ENCODE measurements around the gene ACYP2.
"Not testable (repeated sequence)": the region's sequence is repeated elsewhere in the genome, so short reads cannot be mapped to it uniquely, and the experiment has no call there.

ACYP2 gene

DNA sequence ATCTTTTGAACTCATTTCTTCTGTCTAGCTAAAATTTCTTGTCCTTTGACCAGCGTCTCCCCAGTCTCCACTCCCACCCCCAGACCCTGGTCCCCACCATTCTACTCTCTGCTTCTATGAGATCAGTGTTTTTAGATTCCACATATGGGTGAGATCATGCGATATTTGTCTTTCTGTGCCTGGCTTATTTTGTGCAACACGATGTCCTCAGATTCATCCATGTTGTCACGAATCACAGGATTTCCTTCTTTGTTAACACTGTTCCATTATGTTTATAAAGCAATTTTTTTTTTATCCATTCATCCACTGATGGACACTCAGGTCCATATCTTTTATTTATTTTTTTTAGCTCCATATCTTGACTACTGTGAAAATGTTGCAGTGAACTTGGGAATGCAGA lies 16.0 kb upstream of the ACYP2 start:
- DNase-seq = no peak
- ATAC-seq = no peak

DNA sequence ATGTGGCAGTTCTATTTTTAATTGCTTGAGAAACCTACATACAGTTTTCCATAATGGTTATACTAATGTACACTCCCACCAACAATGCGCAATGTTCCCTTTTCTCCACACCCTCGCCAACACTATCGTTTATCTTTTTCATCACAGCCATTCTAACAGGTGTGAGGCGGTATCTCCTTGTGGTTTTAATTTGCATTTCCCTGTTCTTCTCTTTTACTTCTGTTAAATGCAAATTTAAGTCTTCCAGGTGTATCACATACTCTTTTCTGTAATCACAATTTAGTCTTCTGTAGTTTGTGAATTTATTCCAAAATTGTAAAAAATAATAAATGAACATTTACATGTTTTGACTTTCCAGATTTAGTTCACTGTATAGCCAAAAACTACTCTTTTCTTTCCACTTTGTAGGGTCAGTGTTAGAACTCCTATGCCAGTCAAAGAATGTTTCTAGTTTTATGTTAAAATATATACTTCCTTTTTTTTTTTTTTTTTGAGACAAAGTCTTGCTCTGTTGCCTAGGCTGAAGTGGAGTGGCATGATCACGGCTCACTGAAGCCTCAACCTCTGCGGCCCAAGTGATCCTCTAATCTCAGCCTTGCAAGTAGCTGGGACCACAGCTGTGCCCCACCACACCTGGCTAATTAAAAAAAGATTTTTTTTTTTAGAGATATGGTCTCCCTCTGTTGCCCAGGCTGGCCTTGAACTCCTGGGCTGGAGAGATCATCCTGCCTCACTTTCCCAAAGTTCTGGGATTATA lies 15.4 kb upstream of the ACYP2 start:
- DNase-seq (no peak), ATAC-seq (peak; percentile 26)

GRCh38 chr2:54100772-54101171 lies 14.6 kb upstream of the ACYP2 start:
- ATAC-seq = no peak
- DNase-seq = no peak

DNA sequence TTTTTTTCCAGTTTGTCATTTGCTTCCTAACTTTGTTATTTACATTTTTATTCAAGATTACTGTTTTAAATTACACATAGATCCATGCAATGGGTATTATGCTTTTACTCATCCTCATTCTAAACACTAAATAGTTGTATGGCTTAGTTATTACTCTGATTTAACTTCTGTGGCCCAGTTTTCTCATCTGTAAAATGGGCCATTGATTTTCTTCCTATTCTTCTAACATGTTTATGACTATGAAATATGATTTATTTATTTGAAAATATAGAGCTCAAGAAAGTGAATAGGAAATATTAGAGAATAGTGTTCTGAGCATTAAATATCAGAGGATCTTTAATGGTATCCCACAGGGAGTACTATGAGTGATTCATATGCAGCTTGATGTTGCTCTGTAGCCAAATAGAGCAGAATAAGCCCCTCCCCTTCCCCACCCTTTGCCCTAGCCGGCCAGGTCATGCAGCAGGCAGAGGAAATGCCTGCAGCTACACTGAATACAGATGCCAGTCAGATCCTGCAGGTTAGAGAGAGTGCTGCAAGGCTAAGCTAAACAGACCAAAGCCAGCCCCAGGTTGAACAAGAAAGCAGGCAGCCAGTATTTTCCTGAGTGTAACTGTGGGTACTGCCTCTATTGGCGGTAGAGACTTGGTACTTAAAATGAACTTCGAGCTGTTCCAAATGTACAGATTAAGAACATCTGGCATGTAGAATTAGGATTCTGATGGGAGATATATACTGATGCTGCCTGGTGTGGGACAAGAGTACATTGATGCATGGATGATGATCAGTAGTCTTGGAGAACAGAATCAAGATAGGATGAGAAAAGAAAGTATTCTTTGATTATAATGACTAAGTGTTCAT lies 11.7 kb upstream of the ACYP2 start:
- ATAC-seq (peak; percentile 85), DNase-seq (peak; percentile 42)

DNA sequence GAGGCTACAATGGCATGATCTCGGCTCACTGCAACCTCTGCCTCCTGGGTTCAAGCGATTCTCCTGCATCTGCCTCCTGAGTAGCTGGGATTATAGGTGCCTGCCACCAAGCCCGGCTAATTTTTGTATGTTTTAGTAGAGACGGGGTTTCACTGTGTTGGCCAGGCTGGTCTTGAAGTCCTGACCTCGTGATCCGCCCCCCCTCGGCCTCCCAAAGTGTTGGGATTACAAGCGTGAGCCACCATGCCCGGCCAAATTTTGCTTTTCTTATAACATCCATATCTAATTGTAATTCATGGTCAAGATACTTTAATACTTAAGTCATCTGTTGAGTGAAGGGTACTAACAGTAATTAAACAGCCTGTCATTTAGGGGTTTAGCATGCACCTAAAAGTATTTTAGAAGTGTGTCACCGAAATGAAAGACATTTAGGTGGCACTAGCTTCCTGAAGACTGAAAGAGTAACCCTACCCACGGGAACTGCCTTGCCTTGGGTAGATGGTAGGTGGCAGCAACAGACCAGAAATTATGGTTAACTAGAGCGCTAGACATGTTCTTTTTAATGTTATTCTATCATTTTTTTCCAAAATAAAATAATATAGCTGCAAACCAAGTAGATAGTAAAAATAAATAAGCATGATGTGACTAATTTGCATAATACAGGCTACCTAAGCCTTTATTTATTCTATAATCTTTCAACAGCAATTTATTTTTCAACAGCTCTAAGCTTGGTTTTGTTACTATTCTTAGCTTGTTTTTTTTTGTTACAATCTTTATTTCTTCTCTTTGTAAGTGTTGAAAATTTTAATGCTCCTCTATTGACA lies 8.6 kb upstream of the ACYP2 start:
- peak; percentile 22 for DNase-seq
- peak; percentile 65 for ATAC-seq

GRCh38 chr2:54107455-54107764 lies 8.0 kb upstream of the ACYP2 start:
- ATAC-seq (no peak), DNase-seq (no peak)

DNA sequence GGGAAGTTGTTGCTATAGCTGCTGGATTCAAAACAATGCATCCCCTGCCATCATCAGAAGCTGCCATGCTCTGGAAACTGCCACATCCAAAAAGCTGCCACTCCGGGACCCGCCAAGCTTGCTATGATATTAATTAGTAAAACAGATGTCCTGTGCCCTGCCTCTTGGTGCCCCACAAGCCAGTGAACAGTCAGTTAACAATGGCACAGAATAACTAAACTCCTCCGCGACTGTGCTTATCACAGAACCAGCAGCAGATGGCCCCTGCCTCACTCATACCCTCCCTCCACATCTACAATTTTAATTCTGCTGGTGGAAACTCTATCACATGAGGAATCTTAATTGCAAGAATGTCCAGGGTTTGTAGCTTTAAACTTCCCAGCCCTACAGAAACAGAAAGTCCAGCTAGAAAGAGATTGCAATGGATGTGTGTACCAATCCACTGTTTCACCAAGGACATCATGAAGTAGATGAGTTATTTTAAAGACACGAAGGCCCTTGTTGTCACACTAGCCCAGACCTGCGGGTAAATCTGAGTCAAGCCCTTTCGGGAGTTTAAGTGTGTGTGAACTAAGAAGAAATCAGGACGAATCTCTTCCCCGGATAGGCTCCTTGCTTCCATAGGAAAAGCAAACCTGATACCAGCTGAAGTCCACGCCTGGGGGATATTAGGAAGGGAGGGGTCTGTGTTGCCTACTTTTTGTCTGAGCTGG lies 7.4 kb upstream of the ACYP2 start:
- ATAC-seq = no peak
- no peak for DNase-seq

DNA sequence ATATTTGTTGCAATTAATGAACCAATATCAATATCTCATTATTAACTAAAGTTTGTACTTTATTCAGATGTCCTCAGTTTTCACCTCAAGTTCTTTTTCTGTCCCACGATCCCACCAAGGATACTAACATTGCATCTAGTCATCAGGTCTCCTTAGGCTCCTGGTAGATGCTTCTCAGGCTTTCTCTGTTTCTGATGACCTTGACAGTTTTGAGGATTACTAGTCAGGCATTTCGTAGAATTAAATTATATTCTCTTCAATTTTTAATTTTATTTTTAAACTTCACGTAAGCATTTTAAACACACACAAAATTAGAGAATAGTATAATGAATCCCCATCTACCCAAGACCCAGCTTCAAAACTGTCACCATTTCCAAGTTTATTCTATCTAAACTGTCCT lies 5.6 kb upstream of the ACYP2 start:
- no peak for DNase-seq
- ATAC-seq = no peak

DNA sequence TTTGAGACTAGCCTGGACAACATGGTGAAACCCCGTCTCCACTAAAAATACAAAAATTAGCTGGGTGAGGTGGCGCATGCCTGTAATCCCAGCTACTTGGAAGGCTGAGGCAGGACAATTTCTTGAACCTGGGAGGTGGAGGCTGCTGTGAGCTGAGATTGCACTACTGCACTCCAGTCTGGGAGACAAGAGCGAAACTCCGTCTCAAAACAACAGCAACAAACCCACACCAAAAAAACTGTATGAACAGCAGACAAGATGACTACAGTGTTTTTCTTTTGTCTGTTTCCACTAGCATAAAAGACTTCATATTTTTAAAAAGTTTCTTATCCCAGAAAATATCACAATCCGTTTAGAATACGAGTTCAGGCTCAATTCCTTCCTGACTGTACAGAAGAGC lies 936 bp upstream of the ACYP2 start:
- not testable (repeated sequence) for DNase-seq, ATAC-seq

DNA sequence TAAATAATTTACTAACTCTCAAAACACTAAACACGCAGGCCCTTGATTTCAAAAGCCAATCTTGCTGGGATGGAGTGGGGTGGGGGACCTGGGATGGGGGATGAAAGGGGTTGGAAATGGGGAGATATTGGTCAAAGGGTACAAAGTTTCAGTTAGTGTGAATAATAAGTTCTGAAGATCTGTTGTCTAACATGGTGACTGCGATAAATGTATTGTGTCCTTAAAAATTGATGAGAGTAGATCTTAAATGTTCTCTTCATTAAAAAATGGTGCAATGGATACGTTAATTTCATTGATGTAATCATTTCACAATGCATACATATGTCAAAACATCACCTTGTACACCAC lies 505 bp upstream of the ACYP2 start:
- DNase-seq (no peak), ATAC-seq (no peak)

- not testable (repeated sequence) for ATAC-seq, DNase-seq
These were observed 1.2 kb downstream of the ACYP2 start for GRCh38 chr2:54116598-54116997.

DNA sequence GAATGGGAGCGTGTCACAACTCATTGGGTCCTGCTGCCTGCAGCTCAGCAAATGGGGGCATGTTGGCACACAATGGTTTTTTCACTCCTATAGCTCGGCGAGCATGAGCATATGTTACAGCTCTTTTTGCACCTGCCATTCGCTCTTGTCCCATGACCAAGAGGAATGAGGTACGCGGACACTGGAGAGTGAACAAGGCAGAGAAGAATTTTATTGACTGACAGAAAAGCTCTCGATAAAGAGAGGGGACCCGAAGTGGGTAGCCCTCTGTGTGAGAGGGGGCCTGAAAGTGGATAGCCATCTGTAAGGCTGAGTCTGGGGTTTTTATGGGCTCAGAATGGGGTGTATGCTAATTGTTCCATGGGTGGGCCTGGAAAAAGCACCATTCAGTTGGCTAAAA lies 5.5 kb downstream of the ACYP2 start:
- ATAC-seq (no peak), DNase-seq (no peak)

GRCh38 chr2:54122171-54122935 lies 6.9 kb downstream of the ACYP2 start:
- DNase-seq (no peak), ATAC-seq (no peak)

GRCh38 chr2:54122939-54123338 lies 7.5 kb downstream of the ACYP2 start:
- ATAC-seq (no peak), DNase-seq (no peak)

GRCh38 chr2:54127174-54127573 lies 11.8 kb downstream of the ACYP2 start:
- DNase-seq, ATAC-seq: not testable (repeated sequence)

GRCh38 chr2:54133056-54133455 lies 17.6 kb downstream of the ACYP2 start:
- no peak for DNase-seq
- ATAC-seq = no peak

GRCh38 chr2:54139210-54139609 lies 23.8 kb downstream of the ACYP2 start:
- DNase-seq (no peak), ATAC-seq (no peak)

- ATAC-seq (no peak), DNase-seq (no peak)
These were observed 28.4 kb downstream of the ACYP2 start for GRCh38 chr2:54143780-54144179.

- ATAC-seq = no peak
- no peak for DNase-seq
These were observed 33.0 kb downstream of the ACYP2 start for GRCh38 chr2:54148391-54148790.

- no peak for ATAC-seq
- no peak for DNase-seq
These were observed 34.4 kb downstream of the ACYP2 start for GRCh38 chr2:54149638-54150441.

GRCh38 chr2:54158311-54158710 lies 42.9 kb downstream of the ACYP2 start:
- no peak for ATAC-seq
- no peak for DNase-seq

All from stimulated activated naive CD8-positive, alpha-beta T cell treated with anti-CD3 and anti-CD28 coated beads, Interleukin-15, Interleukin-2, amounts not matched to agents 100 U/mL and 50 U/mL, for 24 hours (primary cell).